Endothelial cell (in vitro differentiated cells): ENCODE results near the gene DIP2A. TPM values are rescaled to one million over a fixed set of nuclear protein-coding genes. Genes with fewer than 3 reads are reported as not detected.

Experiments used
- DNase-seq: peaks from one replicate; pipeline ENCODE4 v3.0.0; 2021; ENCODE audit warnings: low spot score
- H3K27ac Mint-ChIP-seq: one replicate; pipeline ENCODE4 v1.8.0; 2021; ENCODE audit warnings: mixed read lengths, inconsistent platforms; ENCODE audit not compliant: unreplicated experiment
- H3K27me3 Mint-ChIP-seq: one replicate; pipeline ENCODE4 v1.8.0; 2021; ENCODE audit warnings: mild to moderate bottlenecking, moderate library complexity, mixed read lengths, inconsistent platforms; ENCODE audit not compliant: unreplicated experiment
- H3K36me3 Mint-ChIP-seq: one replicate; pipeline ENCODE4 v1.8.0; 2021; ENCODE audit warnings: mild to moderate bottlenecking, low read depth, mixed read lengths, inconsistent platforms; ENCODE audit not compliant: unreplicated experiment
- H3K4me1 Mint-ChIP-seq: one replicate; pipeline ENCODE4 v1.8.0; 2021; ENCODE audit warnings: mild to moderate bottlenecking, mixed read lengths, inconsistent platforms; ENCODE audit not compliant: unreplicated experiment
- H3K4me3 Mint-ChIP-seq: one replicate; pipeline ENCODE4 v1.8.0; 2021; ENCODE audit warnings: mild to moderate bottlenecking, mixed read lengths, inconsistent platforms; ENCODE audit not compliant: unreplicated experiment
- H3K9me3 Mint-ChIP-seq: one replicate; pipeline ENCODE4 v1.8.0; 2021; ENCODE audit warnings: mixed read lengths, inconsistent platforms; ENCODE audit not compliant: unreplicated experiment
- total RNA-seq: library from RNA; stranded (reverse); fragmentation: NEBNext Ultra II Directional; extraction: Animal tissue kit (Norgen Biotek cat#: 25700); gene quantifications from one replicate; pipeline ENCODE4 v1.2.1, GENCODE V29; 2021; ENCODE audit not compliant: unreplicated experiment
- TF ChIP-seq, protein P1 (sequence below): fragments of 200-600 bp; sonication (generic); IDR thresholded peaks from one replicate; pipeline ENCODE4 v1.5.0; 2021; ENCODE audit warnings: antibody characterized with exemption; ENCODE audit not compliant: unreplicated experiment

DIP2A gene
- total RNA-seq, 1 donor from 2014 or later = 80.2 TPM

DNA sequence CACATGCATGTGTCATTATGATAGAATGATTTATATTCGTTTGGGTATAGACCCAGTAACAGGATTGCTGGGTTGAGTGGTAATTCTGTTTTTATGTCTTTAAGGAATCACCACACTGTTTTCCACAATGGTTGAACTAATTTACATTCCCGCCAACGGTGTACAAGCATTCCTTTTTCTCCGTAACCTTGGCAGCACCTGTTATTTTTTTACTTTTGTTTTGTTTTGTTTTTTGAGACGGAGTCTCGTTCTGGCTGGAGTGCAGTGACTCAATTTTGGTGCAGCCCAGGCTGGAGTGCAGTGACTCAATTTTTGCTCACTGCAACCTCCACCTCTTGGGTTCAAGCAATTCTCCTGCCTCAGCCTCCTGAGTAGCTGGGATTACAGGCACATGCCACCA lies 154.7 kb downstream of the DIP2A start:
- no peak for DNase-seq
- peaks cover 5% of the 10 kb centered on the region for H3K4me1 Mint-ChIP-seq
- H3K27me3 Mint-ChIP-seq = no peaks in the 10 kb centered on the region

DNA sequence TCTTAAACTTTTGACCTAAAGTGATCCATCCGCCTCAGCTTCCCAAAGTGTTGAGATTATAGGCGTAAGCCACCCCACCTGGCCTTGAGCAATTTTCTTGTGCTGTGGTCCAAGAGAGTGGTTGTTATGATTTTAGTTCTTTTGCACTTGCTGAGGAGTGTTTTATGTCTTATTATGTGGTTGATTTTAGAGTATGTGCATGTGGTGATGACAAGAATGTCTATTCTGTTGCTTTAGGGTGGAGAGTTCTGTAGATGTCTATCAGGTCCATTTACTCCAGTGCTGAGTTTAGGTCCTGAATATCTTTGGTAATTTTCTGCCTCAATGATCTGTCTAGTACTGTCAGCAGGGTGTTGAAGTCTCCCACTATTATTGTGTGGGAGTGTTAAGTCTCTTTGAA lies 157.4 kb downstream of the DIP2A start:
- Mint-ChIP-seq H3K36me3 (no peaks in the 10 kb centered on the region), H3K4me3 (no peak overlapping the region)

More for the DNA sequence above, 154.7 kb downstream of the DIP2A start:
- Mint-ChIP-seq H3K9me3 (no peaks in the 10 kb centered on the region), H3K4me3 (no peak overlapping the region), H3K27ac (no peak overlapping the region), H3K36me3 (no peaks in the 10 kb centered on the region)
- TF ChIP-seq, protein P1, sequence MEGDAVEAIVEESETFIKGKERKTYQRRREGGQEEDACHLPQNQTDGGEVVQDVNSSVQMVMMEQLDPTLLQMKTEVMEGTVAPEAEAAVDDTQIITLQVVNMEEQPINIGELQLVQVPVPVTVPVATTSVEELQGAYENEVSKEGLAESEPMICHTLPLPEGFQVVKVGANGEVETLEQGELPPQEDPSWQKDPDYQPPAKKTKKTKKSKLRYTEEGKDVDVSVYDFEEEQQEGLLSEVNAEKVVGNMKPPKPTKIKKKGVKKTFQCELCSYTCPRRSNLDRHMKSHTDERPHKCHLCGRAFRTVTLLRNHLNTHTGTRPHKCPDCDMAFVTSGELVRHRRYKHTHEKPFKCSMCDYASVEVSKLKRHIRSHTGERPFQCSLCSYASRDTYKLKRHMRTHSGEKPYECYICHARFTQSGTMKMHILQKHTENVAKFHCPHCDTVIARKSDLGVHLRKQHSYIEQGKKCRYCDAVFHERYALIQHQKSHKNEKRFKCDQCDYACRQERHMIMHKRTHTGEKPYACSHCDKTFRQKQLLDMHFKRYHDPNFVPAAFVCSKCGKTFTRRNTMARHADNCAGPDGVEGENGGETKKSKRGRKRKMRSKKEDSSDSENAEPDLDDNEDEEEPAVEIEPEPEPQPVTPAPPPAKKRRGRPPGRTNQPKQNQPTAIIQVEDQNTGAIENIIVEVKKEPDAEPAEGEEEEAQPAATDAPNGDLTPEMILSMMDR = no peak

DNA sequence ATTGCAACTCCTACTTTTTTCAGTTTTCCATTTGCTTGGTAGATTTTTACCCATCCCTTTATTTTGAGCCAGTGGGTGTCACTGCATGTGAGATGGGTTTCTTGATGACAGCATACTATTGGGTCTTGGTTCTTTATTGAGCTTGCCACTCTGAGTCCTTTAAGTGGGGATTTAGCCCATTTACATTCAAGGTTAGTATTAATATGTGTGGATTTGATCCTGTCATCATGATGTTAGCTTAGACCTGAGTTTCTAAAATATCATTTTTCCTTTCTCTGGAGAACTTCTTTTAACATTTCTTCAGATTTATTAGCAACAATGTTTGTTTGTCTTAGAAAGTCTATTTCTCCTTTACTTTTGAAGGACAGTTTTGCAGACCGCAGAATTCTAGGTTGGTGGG lies 158.0 kb downstream of the DIP2A start:
- H3K27me3 Mint-ChIP-seq = peaks cover 2% of the 10 kb centered on the region
- H3K36me3 Mint-ChIP-seq = no peaks in the 10 kb centered on the region
- H3K27ac Mint-ChIP-seq = no peak overlapping the region
- no peak overlapping the region for H3K4me3 Mint-ChIP-seq
- TF ChIP-seq, protein P1 = no peak
- no peak for DNase-seq
- H3K4me1 Mint-ChIP-seq = peaks cover 5% of the 10 kb centered on the region
- no peaks in the 10 kb centered on the region for H3K9me3 Mint-ChIP-seq

More for the DNA sequence above, 157.4 kb downstream of the DIP2A start:
- Mint-ChIP-seq H3K9me3 (no peaks in the 10 kb centered on the region), H3K27me3 (peaks cover 2% of the 10 kb centered on the region), H3K4me1 (peaks cover 5% of the 10 kb centered on the region), H3K27ac (no peak overlapping the region)
- no peak for DNase-seq
- TF ChIP-seq, protein P1 = no peak

DNA sequence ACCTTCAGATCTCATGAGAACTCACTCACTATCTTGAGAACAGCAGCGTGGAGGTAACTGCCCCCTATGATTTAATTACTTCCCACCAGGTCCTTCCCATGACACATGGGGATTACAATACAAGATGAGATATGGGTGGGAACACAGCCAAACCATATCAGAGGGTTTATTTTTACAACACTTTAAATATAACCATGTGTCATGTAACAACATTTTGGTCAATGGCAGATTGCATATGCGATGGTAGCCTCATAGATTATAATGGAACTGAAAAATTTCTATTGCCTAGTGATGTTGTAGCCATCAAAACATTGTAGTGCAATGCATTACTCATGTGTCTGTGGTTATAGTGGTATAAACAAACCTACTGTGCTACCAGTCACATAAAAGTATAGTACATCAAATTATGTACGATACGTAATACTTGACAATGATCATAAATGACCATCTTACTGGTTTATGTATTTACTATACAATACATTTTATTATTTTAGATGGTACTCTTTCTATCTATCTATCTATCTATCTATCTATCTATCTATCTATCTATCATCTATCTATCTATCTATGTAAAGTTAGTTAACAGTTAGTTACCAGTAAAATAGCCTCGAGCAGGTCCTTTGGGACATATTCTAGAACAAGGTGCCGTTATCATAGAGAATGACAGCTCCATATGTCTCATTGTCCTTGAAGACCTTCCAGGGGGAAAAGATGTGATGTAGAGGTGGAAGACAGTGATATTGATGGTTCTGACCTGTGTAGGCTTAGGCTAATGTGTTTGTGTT lies 158.8 kb downstream of the DIP2A start:
- Mint-ChIP-seq H3K36me3 (no peaks in the 10 kb centered on the region), H3K27me3 (peaks cover 2% of the 10 kb centered on the region), H3K9me3 (no peaks in the 10 kb centered on the region), H3K4me3 (no peak overlapping the region), H3K27ac (no peak overlapping the region), H3K4me1 (peaks cover 5% of the 10 kb centered on the region)
- TF ChIP-seq, protein P1 = no peak
- DNase-seq = no peak

DNA sequence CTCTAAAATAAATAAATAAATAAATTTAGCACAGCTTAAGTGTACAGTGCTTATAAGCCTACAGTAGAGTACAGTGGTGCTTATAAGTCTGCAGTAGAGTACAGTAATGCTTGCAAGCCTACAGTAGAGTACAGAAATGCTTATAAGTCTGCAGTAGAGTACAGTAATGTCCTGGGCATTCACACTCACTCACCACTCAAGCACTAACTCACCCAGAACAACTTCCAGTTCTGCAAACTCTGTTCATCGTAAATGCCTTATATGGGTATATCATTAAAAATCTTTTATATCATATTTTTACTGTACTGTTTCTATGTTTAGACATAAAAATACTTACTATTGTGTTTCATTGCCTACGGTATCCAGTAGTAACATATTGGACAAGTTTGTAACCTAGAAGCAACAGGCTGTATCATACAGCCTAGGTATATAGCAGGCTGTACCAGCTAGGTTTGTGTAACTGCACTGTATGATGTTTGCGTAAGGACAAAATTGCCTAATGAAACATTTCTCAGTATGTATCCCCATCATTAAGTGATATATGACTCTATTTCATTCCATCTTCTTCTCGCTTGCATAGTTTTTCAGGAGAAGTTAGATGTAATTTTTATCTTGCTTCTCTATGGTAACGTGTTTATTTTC lies 160.2 kb downstream of the DIP2A start:
- Mint-ChIP-seq H3K9me3 (no peaks in the 10 kb centered on the region), H3K27ac (no peak overlapping the region), H3K4me3 (no peak overlapping the region), H3K36me3 (no peaks in the 10 kb centered on the region), H3K4me1 (peaks cover 5% of the 10 kb centered on the region), H3K27me3 (peaks cover 2% of the 10 kb centered on the region)
- TF ChIP-seq, protein P1 = no peak
- no peak for DNase-seq
